HG02938 (cell line): Measurements from ENCODE around the gene ZNF3.

Source experiments
- ATAC-seq: cut with Tn5 transposase; IDR thresholded peaks from one replicate; pipeline ENCODE4 v1.9.1; 2021; ENCODE audit warnings: mild to moderate bottlenecking, moderate library complexity; ENCODE audit not compliant: unreplicated experiment

ZNF3 gene

DNA sequence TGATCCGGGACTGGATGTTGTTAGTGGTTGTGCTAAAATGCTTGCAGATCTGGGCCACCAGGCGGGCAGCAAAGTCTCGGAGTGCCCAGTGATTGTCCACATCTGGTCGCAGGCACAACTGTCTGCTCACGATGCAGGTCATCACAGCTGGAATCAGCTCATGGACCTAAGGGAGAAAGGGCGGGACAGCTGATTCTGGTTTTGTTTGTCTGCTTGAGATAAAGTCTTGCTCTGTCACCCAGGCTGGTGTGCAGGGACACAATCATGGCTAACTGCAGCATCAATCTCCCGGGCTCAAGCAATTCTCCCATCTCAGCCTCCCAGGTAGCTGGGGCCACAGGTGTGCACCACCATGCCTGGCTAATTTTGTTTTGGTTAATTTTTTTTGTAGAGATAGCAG, 29.6 kb upstream of the ZNF3 start:
- ATAC-seq = no peak

GRCh38 chr7:100109521-100110163, 28.1 kb upstream of the ZNF3 start:
- ATAC-seq = no peak

- ATAC-seq = no peak
Measured at GRCh38 chr7:100107890-100108289, 26.4 kb upstream of the ZNF3 start.

DNA sequence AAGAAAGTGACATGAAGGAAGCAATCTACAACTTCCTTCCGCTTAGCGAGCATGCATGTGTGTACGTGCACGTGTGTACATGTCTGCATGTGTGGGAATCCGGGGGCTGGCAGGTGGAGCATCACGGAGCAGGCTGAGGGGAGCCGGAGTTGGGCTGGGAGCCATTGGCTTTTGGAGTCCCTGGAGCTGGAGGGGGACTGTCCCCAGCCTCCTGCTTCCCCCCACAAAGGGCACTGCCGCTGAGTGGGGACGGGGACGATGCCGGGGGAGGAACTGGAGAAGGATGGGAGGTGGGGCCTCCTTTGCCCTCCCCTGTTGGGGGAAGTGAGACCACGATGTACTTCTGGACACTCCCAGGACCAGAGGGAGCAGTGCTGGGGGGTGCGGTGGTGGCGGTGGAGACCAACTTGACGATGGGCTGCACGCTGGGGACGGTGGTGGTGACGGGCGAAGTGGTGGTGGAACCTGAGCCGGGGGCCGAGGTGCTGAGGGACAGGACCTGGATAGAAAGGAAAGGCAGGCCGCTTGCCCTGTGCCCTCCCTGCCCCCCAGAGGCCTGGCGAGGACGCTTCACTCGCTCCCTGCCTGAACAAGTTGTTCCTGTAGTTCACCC, 25.7 kb upstream of the ZNF3 start:
- no peak for ATAC-seq

- no peak for ATAC-seq
Measured at GRCh38 chr7:100106633-100107032, 25.1 kb upstream of the ZNF3 start.

GRCh38 chr7:100105534-100105933, 24.0 kb upstream of the ZNF3 start:
- ATAC-seq = no peak

- no peak for ATAC-seq
Measured at GRCh38 chr7:100102950-100103840, 21.7 kb upstream of the ZNF3 start.

GRCh38 chr7:100101016-100101862, 19.7 kb upstream of the ZNF3 start, which contains the start of the genes AP4M1 and MCM7:
Gene AP4M1 (plus strand): TSS chr7:100101643. CDS start chr7:100101715, 72 bp downstream.
Gene MCM7 (minus strand): TSS chr7:100101397. CDS start chr7:100101294, 103 bp downstream.
- ATAC-seq = peak; percentile 82

DNA sequence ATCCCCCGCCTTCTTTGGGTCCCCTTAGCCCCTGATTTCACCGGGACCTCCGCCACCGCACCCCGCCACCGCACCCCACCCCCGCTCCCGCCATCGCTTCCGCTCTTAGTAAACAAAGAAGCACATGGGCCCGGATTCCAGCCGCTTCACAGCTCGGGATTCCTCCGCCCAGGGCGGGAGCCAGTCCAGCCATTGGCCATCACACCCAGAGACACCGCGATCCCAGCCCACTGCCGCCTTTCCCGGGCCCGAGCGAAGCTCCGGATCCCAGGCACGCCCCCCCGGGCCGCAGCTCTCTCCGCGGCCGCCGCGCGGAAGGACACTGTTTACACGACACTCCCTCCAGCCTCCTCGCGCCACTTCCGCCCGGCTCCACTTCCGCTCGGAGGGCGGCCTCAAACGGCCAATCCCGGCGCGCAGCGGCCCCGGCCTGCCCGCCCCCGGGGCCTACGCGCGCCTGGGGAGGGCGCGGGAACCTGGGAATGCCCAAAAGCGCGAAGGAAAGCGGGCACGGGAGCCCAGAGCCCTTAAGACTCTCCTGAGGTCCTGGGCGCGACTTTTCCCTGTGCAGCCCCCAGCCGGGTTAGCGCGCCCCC, 19.0 kb upstream of the ZNF3 start:
- ATAC-seq = peak; percentile 47

- ATAC-seq = no peak
Measured at GRCh38 chr7:100099452-100099851, 17.9 kb upstream of the ZNF3 start.

DNA sequence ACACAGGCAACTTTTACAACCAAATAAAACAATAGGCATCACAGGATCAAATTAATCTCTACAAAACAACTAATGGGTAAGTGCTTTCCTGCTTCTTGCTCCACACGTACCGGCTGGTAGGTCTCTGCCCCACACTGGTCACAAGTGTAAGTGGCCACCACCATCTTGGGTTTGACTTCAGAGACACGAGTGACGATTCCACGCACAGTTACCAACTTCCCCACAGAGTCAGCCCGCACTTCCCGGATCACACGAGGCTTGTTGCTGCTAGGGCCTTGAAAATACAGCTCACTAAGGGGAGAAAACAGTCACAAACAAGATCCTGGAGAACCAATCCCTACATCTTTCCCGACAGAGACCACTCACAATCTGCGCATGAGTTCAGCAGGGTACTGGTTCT, 17.4 kb upstream of the ZNF3 start:
- no peak for ATAC-seq

- ATAC-seq = no peak
Measured at GRCh38 chr7:100095704-100096103, 14.2 kb upstream of the ZNF3 start.

DNA sequence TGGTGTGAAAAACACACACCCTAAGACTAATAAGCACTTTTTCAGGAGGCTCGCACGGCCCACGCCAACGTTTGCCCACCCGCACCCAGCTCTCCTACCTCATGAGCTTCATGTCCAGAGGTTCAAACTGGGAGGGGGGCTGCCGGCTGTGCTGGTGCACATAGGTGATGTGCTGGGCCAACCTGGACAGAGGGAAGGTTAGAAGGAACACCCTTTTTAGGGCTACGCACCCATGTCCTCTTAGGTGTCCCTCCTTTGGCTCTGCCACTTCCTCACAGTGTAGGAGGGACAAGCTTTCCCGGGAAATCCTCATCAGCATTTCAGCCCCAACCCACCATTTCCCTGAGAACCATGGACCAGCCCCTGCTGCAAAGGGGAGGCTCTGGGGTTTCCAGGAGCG, 13.8 kb upstream of the ZNF3 start:
- no peak for ATAC-seq

DNA sequence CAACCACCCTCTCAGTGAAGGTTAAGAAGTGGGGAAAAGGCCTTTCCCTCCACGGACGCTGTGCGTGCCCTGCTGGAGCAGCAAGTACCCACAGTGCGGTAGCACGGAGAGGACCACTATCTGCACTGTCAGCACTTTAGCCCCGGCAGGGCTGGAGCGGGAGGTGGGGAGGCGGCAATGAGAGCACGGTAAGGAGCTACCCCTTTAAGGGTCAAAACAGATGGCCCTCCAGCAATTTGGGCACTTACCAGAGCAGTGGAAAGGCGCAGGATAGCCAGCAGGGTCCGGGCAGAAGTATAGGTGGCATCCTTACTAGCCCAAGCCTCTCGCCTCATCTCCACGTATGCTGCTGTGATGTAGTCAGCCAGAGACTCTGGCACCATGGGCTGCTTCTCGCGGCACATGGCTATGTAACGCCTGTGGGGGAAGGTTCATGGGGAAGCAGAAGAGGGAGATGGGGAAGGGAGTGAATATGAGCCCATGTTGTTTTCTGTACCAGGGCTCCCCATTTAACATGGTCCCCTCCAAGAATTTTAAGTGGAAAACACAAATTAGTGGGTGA, 12.5 kb upstream of the ZNF3 start:
- ATAC-seq = no peak

GRCh38 chr7:100093498-100093897, 12.0 kb upstream of the ZNF3 start:
- no peak for ATAC-seq

DNA sequence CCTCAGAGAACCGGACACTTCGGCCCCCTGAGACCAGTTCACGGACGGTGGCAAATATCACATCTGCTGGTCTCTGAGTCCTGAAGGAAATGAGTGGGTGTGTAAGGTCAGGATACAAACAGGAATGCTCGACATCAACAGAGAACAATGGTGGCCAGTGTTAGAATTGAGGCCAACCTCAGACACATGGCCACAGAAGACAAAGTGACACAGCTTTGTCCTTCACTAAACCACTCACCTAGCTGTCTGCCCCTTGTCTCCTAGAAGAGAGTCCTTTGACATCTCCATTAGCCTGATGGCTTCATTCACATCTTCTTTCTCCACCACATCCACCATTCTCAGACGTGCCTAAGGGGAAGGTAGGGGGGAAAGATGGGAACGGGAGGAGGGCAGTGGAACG, 11.5 kb upstream of the ZNF3 start:
- no peak for ATAC-seq

GRCh38 chr7:100091411-100092181, 10.1 kb upstream of the ZNF3 start:
- ATAC-seq = no peak

DNA sequence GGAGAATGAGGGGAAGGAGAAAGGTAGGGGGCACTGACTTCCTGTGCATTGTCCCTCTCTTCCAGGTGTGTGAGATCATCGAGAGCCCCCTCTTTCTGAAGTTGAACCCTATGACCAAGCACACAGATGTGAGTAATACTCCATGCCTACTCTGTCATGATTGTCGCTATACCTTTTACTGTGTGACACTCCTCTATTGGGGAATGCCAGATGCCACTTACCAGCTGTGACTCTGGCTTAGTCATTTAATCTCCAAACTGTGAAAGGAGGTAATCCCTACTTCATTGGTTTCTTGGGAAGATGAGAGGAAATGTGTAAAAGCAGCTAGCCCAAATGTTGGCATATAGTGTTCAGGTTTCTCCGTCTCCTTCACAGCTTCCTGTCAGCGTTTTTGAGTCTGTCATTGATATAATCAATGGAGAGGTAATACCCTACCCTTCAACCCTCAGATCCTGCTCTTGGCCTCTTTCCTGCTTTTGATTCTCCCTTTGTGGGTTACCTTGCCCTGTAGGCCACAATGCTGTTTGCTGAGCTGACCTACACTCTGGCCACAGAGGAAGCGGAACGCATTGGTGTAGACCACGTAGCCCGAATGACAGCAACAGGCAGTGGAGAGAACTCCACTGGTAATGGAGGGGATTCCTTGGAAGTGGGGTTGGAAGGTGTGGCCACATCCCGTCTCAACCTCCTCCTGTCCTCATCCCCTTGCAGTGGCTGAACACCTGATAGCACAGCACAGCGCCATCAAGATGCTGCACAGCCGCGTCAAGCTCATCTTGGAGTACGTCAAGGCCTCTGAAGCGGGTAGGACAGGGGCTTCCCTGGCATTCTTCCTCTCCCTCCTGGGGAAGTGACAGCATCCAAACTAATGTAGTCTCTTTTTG, 9.2 kb upstream of the ZNF3 start:
- ATAC-seq = no peak
